CD4-positive, alpha-beta T cell treated with Interleukin-6 for 4 hours (primary cell): ENCODE measurements around the gene NR3C2.

Experiments used
- DNase-seq: peaks from one replicate; pipeline ENCODE4 v3.0.0-alpha.2; 2020; ENCODE audit warnings: mixed read lengths

The NR3C2 gene

DNA sequence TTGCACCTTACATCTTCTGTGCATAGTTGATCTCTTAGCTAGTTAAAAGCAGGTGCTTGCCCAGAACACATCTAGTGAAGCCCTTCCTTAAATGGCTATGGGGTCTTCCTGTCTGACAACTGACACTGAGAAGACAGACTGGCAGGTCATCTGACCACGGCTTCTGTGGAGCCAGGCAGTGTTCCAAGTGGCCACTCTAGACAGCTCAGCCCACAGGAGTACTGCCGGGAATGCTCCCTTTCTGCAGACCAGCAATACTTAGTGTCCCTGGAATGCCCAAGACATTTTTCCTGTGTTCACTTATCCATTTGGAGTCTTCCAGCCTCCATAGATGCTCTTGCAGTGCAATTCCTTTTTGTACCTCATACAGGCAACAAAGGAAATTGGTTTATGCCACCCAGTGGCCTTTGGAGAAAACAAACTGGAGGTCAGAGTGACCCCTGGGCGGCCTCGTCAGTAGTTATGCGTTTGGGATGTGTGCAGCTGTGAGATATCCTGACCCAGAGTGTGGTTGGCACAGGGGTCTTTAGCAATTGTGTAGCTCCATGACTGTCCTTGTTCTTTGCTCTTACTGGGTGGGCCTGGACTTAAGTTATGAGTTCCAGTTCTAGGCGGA lies 374.8 kb downstream of the NR3C2 start:
- DNase-seq: no peak

DNA sequence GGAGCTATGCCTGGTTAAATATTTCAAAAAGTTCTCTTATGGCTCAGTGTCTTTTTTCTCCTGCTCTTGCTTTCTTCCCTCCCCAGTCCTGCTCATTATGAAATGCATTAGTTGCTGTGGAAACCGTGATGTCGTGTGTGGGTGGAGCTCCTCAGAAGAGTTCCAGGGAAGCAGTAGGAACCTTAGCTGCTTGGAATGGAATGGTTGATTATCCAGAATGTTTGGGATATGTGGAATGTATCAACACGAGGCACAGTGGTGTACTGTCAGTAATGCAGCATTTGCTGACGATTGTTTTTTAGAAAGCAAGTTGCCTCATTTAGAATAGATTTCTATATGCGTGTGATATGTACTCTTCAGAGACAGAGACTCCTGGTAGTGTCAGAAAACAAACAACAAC lies 377.1 kb downstream of the NR3C2 start:
- no peak for DNase-seq

GRCh38 chr4:148064451-148064850 lies 377.8 kb downstream of the NR3C2 start:
- DNase-seq: no peak

- DNase-seq: no peak
Observed at GRCh38 chr4:148062301-148062950, 379.8 kb downstream of the NR3C2 start.

GRCh38 chr4:148061795-148062194 lies 380.4 kb downstream of the NR3C2 start:
- no peak for DNase-seq

DNA sequence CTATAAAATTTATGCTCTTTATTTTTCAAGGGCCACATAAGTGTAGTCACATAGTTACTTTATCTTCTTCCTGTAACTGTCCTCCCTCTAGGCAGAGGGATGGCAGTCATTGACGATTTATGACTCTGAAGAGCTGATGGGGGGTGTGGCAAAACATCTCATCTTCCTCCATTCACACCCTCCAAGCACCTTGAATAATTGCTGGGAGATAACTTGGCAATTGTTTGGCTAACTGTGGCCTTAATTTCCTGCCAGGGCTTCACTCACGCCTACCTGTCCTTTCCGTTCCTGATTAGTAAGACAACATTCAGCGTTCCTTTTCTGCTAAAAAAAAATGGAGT lies 381.1 kb downstream of the NR3C2 start:
- peak; percentile 15 for DNase-seq

DNA sequence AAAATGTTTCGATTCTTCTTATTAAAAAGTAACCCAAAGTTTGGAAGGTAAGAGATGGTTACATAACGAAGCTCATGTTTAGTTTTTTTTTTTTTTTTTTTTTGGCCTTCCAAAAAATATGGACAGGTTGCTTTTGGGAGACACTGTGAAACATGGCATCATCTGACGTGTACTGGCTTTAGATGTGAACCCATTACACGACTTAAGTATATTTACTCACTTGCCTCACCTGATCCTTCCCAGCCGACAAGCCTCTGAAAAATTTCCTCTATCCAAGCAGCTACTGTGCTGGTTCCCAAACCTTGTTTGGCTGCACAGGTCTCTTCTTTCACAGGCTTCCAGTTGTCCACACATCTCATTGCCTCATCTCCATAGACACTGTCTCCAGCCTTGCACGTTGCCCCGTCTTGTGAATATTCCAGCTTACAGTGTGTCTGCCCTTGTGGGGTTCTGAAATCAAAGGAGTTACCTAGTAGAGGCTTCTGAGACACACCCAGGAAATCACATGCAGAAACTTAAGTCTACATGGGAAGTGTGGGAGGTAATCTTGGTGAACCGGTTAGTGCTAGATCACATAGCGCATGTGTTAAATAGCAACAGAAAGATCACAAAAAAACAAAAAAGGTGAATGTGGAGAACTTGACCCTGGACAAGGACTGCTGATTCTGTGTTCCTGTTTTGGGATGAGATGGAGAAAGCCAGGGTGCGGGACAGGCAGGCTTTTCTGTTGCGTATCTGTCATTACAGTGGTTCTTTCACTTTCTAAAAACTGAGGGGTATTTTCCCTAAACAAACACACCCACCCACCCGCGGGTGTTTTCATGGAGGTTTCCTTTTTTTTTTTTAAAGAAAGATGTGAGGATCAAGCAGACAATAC lies 381.7 kb downstream of the NR3C2 start:
- peak; percentile 35 for DNase-seq

GRCh38 chr4:148059617-148060180 lies 382.5 kb downstream of the NR3C2 start:
- no peak for DNase-seq

DNA sequence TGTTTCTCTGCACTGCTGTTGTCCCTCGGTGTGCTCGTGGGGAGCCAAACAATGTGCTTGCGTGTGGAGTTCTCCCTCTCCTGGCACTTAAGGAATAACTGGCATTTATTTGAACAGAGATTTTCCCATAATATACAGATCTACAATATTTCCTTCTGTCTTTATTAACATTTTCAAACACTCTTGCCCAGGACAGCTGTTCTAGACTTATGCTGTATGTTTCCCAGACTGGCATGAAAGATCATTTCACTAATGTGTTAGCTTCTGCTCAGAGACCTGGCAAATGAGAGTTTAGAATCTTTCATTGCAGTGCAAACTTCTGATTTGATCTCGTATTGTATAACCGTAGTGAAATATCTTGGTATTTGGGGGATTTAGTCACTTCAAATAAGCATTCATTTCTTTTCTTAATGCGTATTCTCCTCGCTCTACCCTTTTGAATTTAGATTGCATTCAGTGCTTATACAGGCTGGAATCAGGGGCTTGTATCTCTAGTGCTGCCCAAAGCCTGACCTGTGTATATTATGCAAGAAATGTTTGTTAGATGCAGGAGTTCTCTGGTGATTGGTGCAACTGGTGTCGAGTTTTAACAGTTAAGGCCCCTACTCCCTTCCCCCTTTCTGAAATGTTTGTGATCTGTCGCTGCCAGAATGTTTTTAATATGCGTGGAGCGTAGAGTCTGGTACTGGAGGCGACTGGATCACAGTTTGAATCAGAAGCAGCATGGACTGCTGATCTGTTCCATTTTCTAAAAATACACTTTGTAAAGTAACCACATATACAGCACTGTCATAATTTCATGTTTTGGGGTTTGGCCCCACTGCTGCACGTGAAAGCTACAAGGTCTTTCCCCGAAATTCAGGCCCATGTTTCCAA lies 384.0 kb downstream of the NR3C2 start:
- no peak for DNase-seq

DNA sequence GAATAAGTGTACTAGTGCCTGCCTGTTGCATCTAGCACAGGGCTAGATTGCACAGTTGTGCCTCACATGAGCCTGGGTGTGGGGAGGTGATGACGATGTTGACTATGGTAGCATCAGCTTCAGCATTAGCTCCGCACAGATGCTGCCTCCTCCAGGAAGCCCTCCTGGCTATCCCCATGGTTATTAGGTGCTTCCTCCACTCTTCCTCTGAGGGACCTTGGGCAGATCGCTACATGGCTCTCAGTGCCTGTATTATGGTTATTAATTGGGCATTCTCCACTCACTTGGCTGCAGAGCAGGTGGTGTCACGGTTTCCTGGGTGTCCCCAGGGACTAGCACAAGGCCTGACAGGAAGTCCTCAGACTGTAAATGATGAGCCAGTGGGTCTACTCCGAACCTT lies 384.7 kb downstream of the NR3C2 start:
- no peak for DNase-seq

- peak; percentile 68 for DNase-seq
Observed at GRCh38 chr4:148056879-148057278, 385.3 kb downstream of the NR3C2 start.

DNA sequence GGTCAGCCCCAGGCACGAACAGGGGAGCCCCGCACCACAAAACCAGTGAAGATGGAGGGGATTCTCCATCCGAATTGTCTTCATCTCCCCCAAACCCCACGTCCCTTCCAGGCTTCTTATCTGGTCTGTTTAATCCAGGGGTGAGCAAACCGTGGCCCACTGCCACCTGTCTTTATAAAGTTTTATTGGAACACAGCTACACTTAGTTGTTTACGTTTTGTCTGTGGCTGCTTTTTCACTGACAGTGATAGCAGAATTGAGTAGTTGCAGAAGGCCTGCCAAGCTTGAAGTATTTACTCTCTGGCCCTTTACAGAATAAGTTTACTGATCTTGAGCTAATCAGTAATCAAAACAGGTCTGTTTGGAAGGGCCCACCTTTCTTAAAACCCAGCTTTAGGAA lies 386.4 kb downstream of the NR3C2 start:
- DNase-seq: no peak

GRCh38 chr4:148054275-148054674 lies 387.9 kb downstream of the NR3C2 start:
- no peak for DNase-seq

DNA sequence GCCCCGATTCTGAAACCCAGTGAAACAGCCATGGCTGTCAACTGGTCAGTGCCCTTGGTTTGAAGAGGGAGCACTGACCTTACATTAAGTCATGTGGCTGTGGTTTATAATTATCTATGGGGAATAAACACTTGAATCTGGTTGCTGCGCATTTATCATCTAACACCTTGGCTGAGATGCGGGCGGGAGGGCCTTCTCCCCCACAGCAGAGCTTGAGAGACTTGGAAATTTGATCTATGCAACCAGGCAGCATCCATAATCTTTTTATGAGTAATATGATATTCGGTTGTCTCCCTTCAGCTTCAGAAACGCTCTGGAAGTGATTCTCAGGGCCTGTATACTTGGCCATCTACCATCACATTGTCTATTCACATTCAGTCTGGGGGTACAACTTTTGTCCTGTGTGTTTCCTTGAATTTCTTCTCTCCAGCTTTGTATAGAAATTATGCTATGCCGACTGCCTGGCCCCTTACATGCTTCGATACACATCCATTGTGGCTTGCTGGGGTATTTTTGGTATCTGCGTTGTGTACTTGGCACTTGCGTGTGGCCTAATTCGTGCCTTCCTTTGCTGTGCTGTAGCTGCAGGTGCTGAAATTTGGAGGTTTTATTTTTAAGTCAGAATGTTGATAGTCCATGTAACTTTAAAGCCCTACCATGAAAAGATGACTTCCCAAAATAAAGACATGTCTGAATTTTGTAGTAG lies 388.8 kb downstream of the NR3C2 start:
- no peak for DNase-seq

GRCh38 chr4:148052448-148052847 lies 389.8 kb downstream of the NR3C2 start:
- peak; percentile 28 for DNase-seq

GRCh38 chr4:148051403-148051802 lies 390.8 kb downstream of the NR3C2 start:
- DNase-seq: no peak

DNA sequence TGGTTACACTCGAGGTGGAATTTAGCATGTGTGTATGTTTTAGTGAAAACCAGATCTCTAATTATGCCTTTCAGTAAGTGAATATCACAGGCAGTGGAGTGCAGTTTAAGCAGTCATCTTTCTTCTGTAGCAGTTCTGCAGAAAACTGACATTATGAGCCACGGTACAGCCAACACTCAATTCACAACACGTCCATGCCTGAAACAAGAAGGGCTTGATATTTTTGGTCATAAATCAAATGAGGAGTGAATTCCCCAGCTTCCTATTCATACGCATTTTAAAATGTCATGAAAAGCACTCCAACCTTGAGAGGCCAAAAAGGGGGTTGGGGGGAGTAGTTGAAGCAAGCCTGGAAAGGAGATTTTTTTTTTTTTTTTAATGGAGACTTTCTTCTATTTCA lies 393.6 kb downstream of the NR3C2 start:
- DNase-seq: no peak

DNA sequence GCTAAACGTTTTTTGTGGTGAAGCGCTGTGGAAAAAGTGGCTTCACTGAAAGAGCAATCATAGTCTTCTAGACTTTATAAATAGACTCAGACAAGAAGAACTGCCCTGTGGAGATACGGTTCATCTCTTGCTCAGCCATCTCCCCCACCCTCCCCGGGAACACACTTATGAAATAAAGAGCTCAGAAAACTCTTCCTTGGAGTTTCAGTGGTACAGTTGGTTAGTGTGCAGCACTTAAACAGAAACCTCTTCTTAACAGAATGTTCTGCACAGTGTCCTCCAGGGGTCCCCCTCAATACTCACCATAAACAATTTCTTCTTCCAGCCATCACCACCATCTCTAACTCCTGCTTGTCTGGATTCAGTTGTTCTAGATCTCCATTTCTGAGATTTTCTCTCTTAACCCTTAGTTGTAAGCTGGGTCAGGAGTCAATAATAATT lies 397.3 kb downstream of the NR3C2 start:
- peak; percentile 14 for DNase-seq

- no peak for DNase-seq
Observed at GRCh38 chr4:148044089-148044911, 397.9 kb downstream of the NR3C2 start.

DNA sequence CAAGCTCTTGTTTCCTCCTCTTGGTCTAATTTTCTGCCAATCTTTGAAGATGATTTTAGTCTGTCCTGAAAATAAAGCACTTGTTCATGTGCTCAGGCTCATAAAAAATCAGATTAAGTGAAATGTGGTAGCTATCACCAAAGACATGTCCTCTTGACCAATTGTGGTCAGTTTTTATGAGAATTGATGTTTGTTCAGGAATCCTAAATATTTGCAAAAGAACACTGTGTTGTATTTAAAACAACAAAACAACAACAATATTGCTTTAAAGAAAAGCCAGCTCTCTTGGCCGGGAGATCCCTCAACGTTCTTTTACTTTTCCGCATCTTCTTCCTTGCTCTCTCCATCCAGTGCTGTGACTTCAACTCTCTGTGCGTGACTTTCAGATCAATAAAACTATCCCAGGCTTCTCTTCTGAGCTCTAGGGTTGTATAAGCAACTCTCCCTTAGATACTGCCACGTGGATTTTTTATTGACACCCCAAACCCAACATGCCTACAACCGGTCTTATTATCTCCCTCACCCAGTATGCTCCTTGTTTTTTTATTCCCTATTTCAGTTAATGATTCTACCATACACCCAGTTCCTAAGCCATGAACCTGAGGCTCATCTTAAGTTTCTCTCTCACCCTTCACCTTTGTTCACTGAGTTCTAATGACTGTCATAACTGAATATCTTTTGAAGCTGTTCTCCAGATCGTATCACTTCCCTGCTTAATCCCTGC lies 400.4 kb downstream of the NR3C2 start:
- DNase-seq: no peak
